Measurements from ENCODE around the gene MAEA. TPM values are rescaled to one million over a fixed set of nuclear protein-coding genes. Genes with fewer than 3 reads are reported as not detected.

MAEA gene
- total RNA-seq = 10 to 100 TPM; 63.9 to 70.0 TPM

DNA sequence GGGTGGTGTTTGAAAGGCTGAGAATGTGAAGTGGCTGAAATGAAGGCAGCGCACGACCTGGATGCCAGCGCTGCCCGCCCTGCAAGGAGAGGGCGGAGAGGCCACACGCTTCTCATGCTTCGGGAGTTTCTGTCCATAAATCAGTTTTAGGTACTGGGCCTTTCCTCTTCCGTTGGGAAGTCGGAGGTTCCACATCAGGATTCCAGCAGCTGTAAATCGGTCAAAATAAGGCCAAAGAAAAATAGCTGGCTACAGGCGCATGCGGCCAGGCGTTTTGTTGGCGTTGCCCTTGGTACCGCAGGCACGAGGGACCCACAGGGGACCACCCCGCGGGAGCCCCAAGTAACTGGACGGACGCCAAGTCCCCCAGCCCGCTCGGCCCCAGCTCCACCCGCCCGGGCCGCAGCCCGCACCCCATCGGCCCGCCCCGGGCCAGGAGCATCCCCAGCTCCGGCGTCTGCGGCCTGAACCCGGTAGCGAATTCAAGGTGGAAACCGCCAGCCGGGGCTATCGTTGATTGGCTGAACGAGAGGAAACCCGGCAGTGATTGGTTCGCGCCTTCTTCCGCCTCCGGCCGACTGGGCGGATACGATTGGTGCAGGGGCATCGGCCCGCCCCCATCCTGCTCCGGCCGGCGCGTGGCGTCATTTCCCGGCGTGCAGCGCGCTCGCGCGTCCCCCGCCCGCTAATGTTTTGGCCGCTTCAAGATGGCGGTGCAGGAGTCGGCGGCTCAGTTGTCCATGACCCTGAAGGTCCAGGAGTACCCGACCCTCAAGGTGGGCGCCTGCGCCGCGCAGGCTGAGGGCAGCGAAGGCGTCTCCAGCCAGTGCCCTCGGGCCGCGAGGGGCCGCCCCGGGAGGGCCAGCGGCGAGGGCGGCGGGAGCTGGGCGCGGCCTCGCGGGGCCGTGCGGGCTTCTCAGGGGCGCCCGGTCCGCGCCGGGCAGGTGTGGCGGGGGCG, at the start of gene MAEA:
Gene MAEA (plus strand): TSS at position 685 of the 958 bp plus-strand sequence. CDS start 23 bp downstream, at position 708.
- Mint-ChIP-seq H3K4me1 (peaks cover 33% of the 10 kb centered on the region), H3K4me3 (peak within 1 kb of the TSS; percentile 88), H3K27ac (peak within 1 kb of the TSS; percentile 91), H3K27me3 (no peaks in the 10 kb centered on the region), H3K9me3 (ENCODE audit: low read depth) (peaks cover 4% of the 10 kb centered on the region), H3K36me3 (peaks cover 7% of the 10 kb centered on the region)
- ATAC-seq = peak; percentile 96
- peak; percentile 98 for DNase-seq
- CTCF ChIA-PET = interaction anchor here (0.6 to 3.8 kb wide), 16 partner anchors 12 to 1550 kb away, joined by 3 to 21 read pairs (median 4); partner anchors contain the start of gene UVSSA

DNA sequence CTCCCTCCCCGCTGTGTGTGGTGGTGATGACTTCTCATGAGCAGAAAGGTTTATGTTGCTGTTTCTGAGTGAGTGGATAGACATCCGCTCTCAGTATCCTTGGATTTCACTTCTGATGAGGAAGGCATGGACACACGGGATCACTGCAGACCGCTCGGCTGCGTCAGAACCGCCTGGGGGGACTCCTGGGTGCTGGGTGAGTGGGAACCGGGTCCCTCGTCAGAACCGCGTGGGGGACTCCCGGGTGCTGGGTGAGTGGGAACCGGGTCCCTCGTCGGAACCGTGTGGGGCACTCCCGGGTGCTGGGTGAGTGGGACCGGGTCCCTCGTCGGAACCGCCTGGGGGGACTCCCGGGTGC, 49.8 kb upstream of the MAEA start:
- Mint-ChIP-seq H3K36me3 (peaks cover 19% of the 10 kb centered on the region), H3K27me3 (no peaks in the 10 kb centered on the region), H3K4me1 (peaks cover 18% of the 10 kb centered on the region), H3K27ac (no peak overlapping the region), H3K9me3 (ENCODE audit: low read depth) (no peaks in the 10 kb centered on the region), H3K4me3 (no peak overlapping the region)
- DNase-seq = no peak
- CTCF ChIA-PET = interaction anchor here (0.9 kb wide), 1 partner anchor 37 kb away, joined by 3 read pairs; no protein-coding TSS in a partner anchor
- ATAC-seq = no peak

DNA sequence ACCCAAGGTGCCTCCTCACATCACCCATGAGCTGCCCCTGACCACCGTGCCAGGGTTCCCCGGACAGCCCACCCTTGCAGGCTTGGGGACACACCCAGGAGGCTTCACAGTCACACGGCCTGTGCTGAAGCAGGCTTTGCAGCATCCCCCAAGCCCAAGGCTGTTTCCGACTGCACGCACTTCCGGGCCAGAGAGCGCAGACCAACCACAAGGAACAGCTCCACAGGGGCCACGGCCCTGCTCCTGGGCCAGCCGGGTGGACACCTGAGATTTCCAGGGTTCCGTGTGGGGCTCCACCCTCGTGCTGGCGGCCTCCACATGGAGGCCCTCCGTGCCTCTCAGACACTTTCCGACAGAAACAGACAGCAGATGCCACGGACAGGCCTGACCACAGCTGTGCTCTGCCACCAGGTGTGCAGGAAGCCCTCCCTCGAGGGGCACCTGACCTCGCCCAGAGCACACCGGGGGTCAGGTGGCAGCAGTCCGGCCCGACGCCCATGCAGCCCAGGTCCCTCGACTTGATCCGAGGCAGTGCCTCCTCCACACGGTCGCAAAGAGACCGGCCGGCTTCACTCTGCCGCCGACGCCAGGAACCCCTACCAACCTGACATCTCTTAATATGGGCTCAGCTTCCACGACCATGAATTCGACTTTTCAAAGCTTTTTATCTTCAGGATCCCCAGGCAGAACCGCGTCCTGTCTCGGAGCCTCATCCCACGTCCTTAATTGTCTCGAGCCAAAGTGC, 48.8 kb upstream of the MAEA start:
- no peak for ATAC-seq
- Mint-ChIP-seq H3K27ac (no peak overlapping the region), H3K4me1 (peaks cover 25% of the 10 kb centered on the region), H3K9me3 (ENCODE audit: low read depth) (no peaks in the 10 kb centered on the region), H3K4me3 (no peak overlapping the region), H3K27me3 (no peaks in the 10 kb centered on the region), H3K36me3 (peaks cover 13% of the 10 kb centered on the region)
- DNase-seq = no peak
- CTCF ChIA-PET = interaction anchor here (0.9 kb wide), 1 partner anchor 38 kb away, joined by 3 read pairs; no protein-coding TSS in a partner anchor

DNA sequence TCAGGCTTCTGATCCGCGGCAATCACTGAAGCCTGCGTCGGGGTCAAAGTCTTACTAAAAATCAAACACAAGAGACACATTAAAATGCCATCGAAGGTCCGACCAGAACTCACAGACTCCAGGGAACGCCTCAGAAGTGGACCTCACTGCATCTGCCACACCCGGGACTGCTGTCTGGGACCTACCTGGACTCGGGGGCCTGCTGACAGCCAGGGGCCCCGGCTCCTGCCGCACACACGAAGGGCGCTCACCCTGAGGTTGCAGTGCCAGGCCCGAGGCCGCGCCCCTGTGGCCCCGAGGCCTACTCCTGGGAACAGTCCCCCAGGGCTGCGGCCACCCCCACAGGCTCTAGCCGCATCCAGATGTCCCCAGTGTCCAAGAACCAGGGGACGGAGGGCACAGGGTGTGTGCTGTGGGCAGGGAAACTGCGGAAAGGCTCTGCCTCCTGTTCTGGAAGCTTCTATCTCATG, 48.2 kb upstream of the MAEA start:
- CTCF ChIA-PET = no interaction called here

DNA sequence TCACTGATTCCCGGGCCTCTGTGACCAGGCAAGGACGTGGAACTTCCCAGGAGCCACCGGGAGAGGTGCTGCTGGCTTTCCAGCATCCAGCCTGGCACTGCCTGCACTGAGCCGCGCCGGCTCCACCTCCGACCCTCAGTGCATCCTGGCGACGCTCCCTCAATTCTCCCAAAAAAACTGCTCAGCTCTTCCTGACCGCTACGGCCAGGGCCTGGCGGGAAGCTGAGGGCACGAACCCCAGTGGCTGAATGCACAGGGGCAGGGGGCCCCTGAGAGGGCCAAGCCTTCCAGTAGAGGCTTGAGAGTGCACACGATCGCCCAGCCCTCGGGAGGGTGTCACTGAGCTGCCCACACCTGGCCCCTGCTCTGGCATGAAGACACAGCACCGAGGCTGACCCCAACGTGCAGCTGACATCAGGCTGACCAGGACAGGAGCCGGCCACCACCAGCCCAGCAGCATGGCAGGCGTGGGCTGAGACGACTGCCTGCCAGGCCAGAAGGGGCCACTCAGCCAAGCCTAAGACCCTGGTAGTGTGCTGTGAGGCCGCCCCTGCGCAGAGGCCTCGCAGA, 47.7 kb upstream of the MAEA start:
- peaks cover 37% of the 10 kb centered on the region for H3K4me1 Mint-ChIP-seq
- H3K4me3 Mint-ChIP-seq = no peak overlapping the region
- CTCF ChIA-PET = no interaction called here
- no peaks in the 10 kb centered on the region for H3K9me3 Mint-ChIP-seq (ENCODE audit: low read depth)
- ATAC-seq (no peak), DNase-seq (no peak)
- no peak overlapping the region for H3K27ac Mint-ChIP-seq
- no peaks in the 10 kb centered on the region for H3K27me3 Mint-ChIP-seq
- peaks cover 17% of the 10 kb centered on the region for H3K36me3 Mint-ChIP-seq

More for the DNA sequence above, 48.2 kb upstream of the MAEA start:
- H3K4me1 Mint-ChIP-seq = peaks cover 31% of the 10 kb centered on the region
- no peaks in the 10 kb centered on the region for H3K9me3 Mint-ChIP-seq (ENCODE audit: low read depth)
- ATAC-seq (no peak), DNase-seq (no peak)
- H3K27ac Mint-ChIP-seq = no peak overlapping the region
- no peak overlapping the region for H3K4me3 Mint-ChIP-seq
- peaks cover 15% of the 10 kb centered on the region for H3K36me3 Mint-ChIP-seq
- H3K27me3 Mint-ChIP-seq = no peaks in the 10 kb centered on the region

DNA sequence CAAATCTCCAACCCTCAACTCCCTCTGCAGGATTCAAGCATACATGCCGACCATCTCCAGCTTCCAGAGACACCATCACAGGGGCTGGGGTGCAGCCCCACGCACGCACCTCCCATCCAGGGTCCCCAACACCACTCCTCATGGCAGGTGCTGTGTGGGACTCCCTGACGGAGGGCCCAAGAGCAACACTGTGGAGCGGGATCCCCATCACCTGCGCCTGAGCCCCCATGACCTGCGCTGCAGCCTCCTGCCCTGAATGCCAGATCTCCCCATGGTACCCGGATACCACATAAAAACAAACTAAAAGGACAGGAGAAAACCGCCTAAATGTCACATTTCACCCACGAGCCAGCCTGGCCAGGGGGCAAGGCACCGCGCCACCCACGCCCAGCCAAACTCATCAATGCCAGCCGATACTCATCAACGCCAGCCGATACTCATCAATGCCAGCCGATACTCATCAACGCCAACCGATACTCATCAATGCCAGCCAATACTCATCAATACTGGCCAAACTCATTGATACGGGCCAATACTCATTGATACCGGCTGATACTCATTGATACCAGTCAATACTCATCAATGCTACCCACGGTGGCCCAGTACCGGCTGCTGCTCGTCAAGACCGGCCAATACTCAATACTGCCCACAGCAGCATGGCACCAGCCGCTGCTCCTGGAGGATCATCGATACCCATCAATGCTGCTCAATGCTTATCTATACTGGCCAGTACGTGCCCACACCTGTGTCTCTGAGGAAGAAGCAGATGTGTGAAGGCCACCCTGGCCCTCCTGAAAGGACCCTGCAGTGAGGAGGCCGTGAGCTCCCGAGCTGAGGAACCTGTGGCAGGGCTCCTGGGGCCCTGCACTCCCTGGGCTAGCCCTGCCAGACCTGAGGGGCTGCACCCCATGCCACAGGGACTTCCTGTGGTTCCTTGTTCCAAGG, 46.9 kb upstream of the MAEA start:
- CTCF ChIA-PET = no interaction called here
- H3K27ac Mint-ChIP-seq = no peak overlapping the region

DNA sequence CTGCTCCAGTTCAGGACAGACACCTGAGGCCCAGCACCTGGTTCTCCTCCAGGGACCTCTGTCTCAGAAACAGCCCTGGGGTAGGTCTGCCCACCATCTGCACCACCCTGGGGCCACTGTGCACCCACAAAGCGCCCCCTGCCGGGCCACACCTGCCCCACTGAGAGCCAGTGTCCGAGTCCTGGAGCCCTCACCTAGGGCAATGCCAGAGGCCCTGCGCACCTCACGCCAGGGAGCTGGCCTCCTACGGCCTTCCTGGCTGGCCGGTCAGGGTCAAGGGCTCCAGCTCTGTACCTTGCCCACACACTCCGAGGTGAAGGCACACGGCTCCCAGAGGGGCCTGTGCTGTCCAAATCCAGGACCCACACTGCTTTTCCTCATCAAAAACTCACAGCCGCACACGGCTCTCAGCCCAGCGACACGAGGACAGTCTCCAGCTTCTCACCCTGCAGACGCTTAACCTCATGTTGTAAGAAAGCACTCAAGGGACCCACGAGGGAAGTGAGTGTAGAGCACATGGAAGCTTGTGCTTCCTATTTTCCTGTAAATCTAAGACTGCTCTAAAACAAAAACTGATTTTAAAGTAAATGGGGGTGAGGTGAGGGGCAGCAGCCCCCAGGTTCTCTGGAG, 46.1 kb upstream of the MAEA start:
- H3K27me3 Mint-ChIP-seq = no peaks in the 10 kb centered on the region
- H3K9me3 Mint-ChIP-seq (ENCODE audit: low read depth) = no peaks in the 10 kb centered on the region
- CTCF ChIA-PET = no interaction called here
- DNase-seq (no peak), ATAC-seq (no peak)
- peaks cover 38% of the 10 kb centered on the region for H3K4me1 Mint-ChIP-seq
- peak overlapping the region; percentile 36 for H3K27ac Mint-ChIP-seq
- no peak overlapping the region for H3K4me3 Mint-ChIP-seq
- peaks cover 18% of the 10 kb centered on the region for H3K36me3 Mint-ChIP-seq

More for the DNA sequence above, 46.9 kb upstream of the MAEA start:
- Mint-ChIP-seq H3K36me3 (peaks cover 20% of the 10 kb centered on the region), H3K9me3 (ENCODE audit: low read depth) (no peaks in the 10 kb centered on the region), H3K4me3 (no peak overlapping the region), H3K4me1 (peaks cover 38% of the 10 kb centered on the region), H3K27me3 (no peaks in the 10 kb centered on the region)
- ATAC-seq = no peak
- no peak for DNase-seq

DNA sequence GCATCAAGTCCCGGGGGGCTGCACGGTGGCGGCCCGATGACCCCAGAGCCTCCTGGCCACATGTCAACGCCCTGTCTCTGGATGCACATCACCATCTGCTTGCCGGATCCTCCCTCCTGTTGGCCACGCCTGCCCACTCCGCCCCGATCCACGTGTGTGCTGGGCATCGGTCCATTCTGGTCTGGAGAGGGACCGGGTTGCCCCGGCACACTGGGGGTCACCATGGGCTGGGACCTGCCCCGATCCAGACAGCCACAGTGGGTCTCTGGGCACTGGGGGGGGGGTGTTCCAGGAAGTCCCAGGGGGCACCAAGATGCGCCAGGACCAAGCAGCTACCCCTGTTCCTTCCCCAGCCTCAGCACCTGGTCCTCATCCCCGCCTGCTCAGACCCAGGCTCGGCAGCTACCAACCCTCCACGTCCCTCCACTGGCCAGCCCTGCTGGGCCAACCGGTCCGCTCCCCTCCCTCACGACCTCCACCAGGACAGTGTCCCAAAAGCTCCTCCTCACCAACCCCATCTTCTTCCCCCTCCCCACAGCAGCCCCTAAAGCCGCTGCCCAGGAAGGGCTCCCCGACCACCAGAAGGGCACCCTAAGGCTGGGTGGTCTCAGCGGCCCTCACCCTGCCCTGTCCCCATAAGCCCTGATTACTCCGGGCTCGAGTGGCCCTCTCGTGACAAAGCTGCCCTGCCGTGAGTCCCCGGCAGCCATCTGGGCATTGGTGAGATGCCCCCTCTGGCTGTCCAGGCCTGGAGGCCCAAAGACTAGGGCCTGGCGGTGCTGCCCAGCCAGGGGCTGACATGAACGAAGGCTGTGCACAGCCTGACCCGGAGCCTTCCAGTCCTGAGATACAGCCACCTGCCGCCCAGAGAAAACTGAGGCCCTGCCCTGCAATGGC, 45.4 kb upstream of the MAEA start:
- Mint-ChIP-seq H3K4me1 (peaks cover 38% of the 10 kb centered on the region), H3K27me3 (no peaks in the 10 kb centered on the region), H3K4me3 (no peak overlapping the region), H3K36me3 (peaks cover 18% of the 10 kb centered on the region), H3K27ac (peak overlapping the region; percentile 49), H3K9me3 (ENCODE audit: low read depth) (no peaks in the 10 kb centered on the region)
- ATAC-seq (no peak), DNase-seq (no peak)
- CTCF ChIA-PET = no interaction called here

DNA sequence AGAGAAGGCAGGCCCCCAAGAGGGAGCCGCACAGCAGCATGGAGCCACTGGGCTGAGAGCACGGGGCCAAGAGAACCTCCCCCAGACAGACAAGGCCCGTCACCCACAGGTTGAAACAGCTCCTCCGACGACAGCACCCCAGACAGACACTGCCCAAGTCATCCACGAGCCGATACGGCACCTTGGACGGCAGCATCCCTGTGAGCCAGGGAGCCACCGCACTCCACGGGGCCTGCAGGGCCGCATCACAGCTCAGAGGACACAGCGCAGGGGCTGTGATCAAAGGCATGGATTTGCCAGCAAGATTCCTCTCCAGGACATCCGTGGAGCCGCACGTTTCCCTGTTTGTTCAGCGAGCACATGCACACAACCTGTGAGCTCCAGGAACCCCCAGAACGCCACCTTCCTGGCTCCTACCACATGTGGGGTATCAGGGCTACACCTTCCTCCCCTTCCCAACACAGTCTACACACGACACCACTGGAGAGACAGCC, 44.7 kb upstream of the MAEA start:
- no peak for DNase-seq
- Mint-ChIP-seq H3K9me3 (ENCODE audit: low read depth) (no peaks in the 10 kb centered on the region), H3K27me3 (no peaks in the 10 kb centered on the region), H3K4me1 (peaks cover 42% of the 10 kb centered on the region), H3K36me3 (peaks cover 15% of the 10 kb centered on the region), H3K4me3 (no peak overlapping the region), H3K27ac (peak overlapping the region; percentile 25)
- CTCF ChIA-PET = no interaction called here
- no peak for ATAC-seq

DNA sequence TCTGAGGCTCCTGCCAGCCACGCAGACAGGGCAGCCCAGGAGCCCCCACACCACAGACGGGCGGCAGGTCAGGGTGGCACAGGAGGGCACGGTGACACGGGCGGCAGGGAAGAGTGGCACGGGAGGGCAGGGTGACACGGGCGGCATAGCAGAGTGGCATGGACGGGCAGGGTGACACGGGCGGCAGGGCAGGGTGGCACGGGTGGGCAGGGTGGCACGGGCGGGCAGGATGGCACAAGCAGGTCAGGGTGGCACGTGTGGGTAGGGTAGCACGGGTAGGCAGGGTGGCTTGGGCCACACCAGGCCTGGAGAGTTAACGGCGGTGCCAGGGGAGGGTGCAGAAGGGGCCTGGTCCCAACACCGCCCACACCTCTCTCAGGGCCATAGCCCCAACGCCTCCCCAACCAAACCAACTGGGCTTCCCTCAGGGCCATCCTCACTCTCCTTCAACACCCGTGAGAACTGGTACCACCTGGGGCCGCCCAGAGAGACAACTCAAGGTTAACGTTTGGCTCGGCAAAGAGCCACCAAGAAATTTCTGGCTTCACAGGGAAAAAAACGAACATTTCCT, 44.1 kb upstream of the MAEA start:
- no peak overlapping the region for H3K4me3 Mint-ChIP-seq
- no peak for DNase-seq
- peaks cover 47% of the 10 kb centered on the region for H3K4me1 Mint-ChIP-seq
- peak overlapping the region; percentile 90 for H3K27ac Mint-ChIP-seq
- CTCF ChIA-PET = interaction anchor here (0.9 kb wide), 1 partner anchor 29 kb away, joined by 3 read pairs; no protein-coding TSS in a partner anchor
- H3K9me3 Mint-ChIP-seq (ENCODE audit: low read depth) = no peaks in the 10 kb centered on the region
- no peaks in the 10 kb centered on the region for H3K27me3 Mint-ChIP-seq
- peaks cover 20% of the 10 kb centered on the region for H3K36me3 Mint-ChIP-seq
- no peak for ATAC-seq

All from activated CD8-positive, alpha-beta memory T cell treated with anti-CD3 and anti-CD28 coated beads, Interleukin-2, amount 10 ng/mL, durations not matched to agents 7 days and 5 days (primary cell).